Naive thymus-derived CD4-positive, alpha-beta T cell (primary cell): ENCODE measurements around the gene RBMS1. TPM values are rescaled to one million over a fixed set of nuclear protein-coding genes. Genes with fewer than 3 reads are reported as not detected.

Experiments used
- ATAC-seq: fragments of 150-1000 bp; cut with Tn5 transposase; 2 replicates; pipeline ENCODE4 v1.10.0; 2021; ENCODE audit warnings: mild to moderate bottlenecking, moderate library complexity
- CTCF ChIA-PET: fragments of 350-600 bp; sonication (Branson Sonifier 250); formaldehyde crosslinking; loops from one replicate; lab custom pipeline; 2021; ENCODE audit warnings: antibody characterized with exemption; lab: Charles Lee
- POLR2A ChIA-PET: fragments of 350-600 bp; sonication (Branson Sonifier 250); formaldehyde crosslinking; loops from one replicate; lab custom pipeline; 2021; ENCODE audit warnings: antibody characterized with exemption, inconsistent platforms; lab: Charles Lee
- DNase-seq, 9 donors: peaks; one replicate each; pipeline versions ENCODE4 v3.0.0 to v3.0.0-alpha.2; 2020 to 2022; ENCODE audit warnings: mixed read lengths in 1 of 9
- H3K27ac ChIP-seq: one replicate; pipeline ENCODE4 v1.7.0; 2013; ENCODE audit warnings: mild to moderate bottlenecking, low read depth, low read length, moderate library complexity
- H3K27me3 ChIP-seq, 2 donors: one replicate each; pipeline ENCODE4 v1.7.0; 2013; ENCODE audit warnings: low read length in 2 of 2, mild to moderate bottlenecking in 2 of 2, moderate library complexity in 2 of 2; ENCODE audit not compliant: control insufficient read depth in 2 of 2, insufficient read depth in 2 of 2
- H3K36me3 ChIP-seq, 3 experiments: 1 replicate in 2 of 3; 2 replicates in 1 of 3; pipeline ENCODE4 v1.7.0; 2013; ENCODE audit warnings: low read length in 3 of 3, mild to moderate bottlenecking in 3 of 3, moderate library complexity in 1 of 3; ENCODE audit not compliant: insufficient read depth in 3 of 3, control insufficient read depth in 2 of 3
- H3K4me1 ChIP-seq, 2 donors: one replicate each; pipeline ENCODE4 v1.7.0; 2013; ENCODE audit warnings: low read length in 2 of 2, mild to moderate bottlenecking in 2 of 2, moderate library complexity in 1 of 2; ENCODE audit not compliant: control insufficient read depth in 2 of 2, insufficient read depth in 2 of 2
- H3K4me3 ChIP-seq: 2 replicates; pipeline ENCODE4 v1.7.0; 2013; ENCODE audit warnings: mild to moderate bottlenecking, low read length
- H3K9me3 ChIP-seq, 3 experiments: 1 replicate in 2 of 3; 2 replicates in 1 of 3; pipeline ENCODE4 v1.7.0; 2013; ENCODE audit warnings: low read length in 3 of 3; ENCODE audit not compliant: control insufficient read depth in 2 of 3
- H3K27ac Mint-ChIP-seq, 9 donors: one replicate each; pipeline ENCODE4 v1.8.0; 2020 to 2022; ENCODE audit warnings: mixed read lengths in 9 of 9, mild to moderate bottlenecking in 8 of 9, moderate library complexity in 5 of 9, inconsistent platforms in 2 of 9
- H3K27me3 Mint-ChIP-seq, 5 donors: one replicate each; pipeline ENCODE4 v1.8.0; 2021 to 2022; ENCODE audit warnings: mixed read lengths in 5 of 5, mild to moderate bottlenecking in 1 of 5
- H3K36me3 Mint-ChIP-seq, 5 donors: one replicate each; pipeline ENCODE4 v1.8.0; 2020 to 2022; ENCODE audit warnings: mixed read lengths in 5 of 5, mild to moderate bottlenecking in 3 of 5, inconsistent platforms in 1 of 5
- H3K4me1 Mint-ChIP-seq, 7 donors: one replicate each; pipeline ENCODE4 v1.8.0; 2020 to 2022; ENCODE audit warnings: mixed read lengths in 7 of 7, mild to moderate bottlenecking in 3 of 7, inconsistent platforms in 1 of 7
- H3K4me3 Mint-ChIP-seq, 10 donors: one replicate each; pipeline ENCODE4 v1.8.0; 2020 to 2022; ENCODE audit warnings: mild to moderate bottlenecking in 10 of 10, mixed read lengths in 10 of 10, moderate library complexity in 6 of 10, inconsistent platforms in 2 of 10
- H3K9me3 Mint-ChIP-seq, 11 donors: one replicate each; pipeline ENCODE4 v1.8.0; 2020 to 2022; ENCODE audit warnings: mixed read lengths in 11 of 11, mild to moderate bottlenecking in 4 of 11, inconsistent platforms in 1 of 11, moderate library complexity in 1 of 11
- intact Hi-C, 2 donors: fragments of 100-400 bp; cut with micrococcal nuclease; formaldehyde crosslinking; loops; one replicate each; pipeline ENCODE4 v1.15.1; 2023
- polyA plus RNA-seq, 2 donors: library from polyadenylated mRNA; unstranded; fragments of 300-500 nt; fragmentation: Illumina TruSeq; gene quantifications; one replicate each; pipeline ENCODE4 v1.2.3, GENCODE V29; 2021
- total RNA-seq, 6 experiments: library from RNA in 5 of 6; stranded (reverse) in 5 of 6; gene quantifications; 1 replicate in 5 of 6; 2 replicates in 1 of 6; pipeline ENCODE4 v1.2.3 and lab custom pipeline; 2021 to 2026

Gene RBMS1
- total and polyA plus RNA-seq, 7 experiments from 2014 or later = 74.4 to 137 (median 119) TPM

- CTCF ChIA-PET = interaction anchor here (0.6 to 1.9 kb wide), 16 partner anchors 8 to 640 kb away, joined by 3 to 8 read pairs (median 3); no protein-coding TSS in a partner anchor
- H3K9me3 ChIP-seq = no peaks in the 10 kb centered on the region
- H3K27me3 Mint-ChIP-seq = no peaks in the 10 kb centered on the region
- peaks cover 8 to 43% (median 29%) of the 10 kb centered on the region in 5 donors for H3K36me3 Mint-ChIP-seq
- H3K27me3 ChIP-seq = no peaks in the 10 kb centered on the region
- intact Hi-C loops = loop anchor here (1.0 to 5.0 kb wide), 6 partner anchors 54 to 641 kb away; no protein-coding TSS in a partner anchor
- H3K27ac ChIP-seq = no peak overlapping the region
- peaks cover 0 to 5% of the 10 kb centered on the region in 2 donors for H3K4me1 ChIP-seq
- peak overlapping the region in 4 of 9 donors; percentile 51 to 81 (median 66) for H3K27ac Mint-ChIP-seq
- ATAC-seq (peak; percentile 72), DNase-seq (peak in 6 of 9 donors; percentile 14 to 45 (median 24))
- H3K4me3 Mint-ChIP-seq = peak overlapping the region in 1 of 10 donors; percentile 36
- H3K9me3 Mint-ChIP-seq = peaks cover 0 to 16% (median 2%) of the 10 kb centered on the region in 11 donors
- H3K36me3 ChIP-seq = peaks cover 0 to 9% (median 0%) of the 10 kb centered on the region in 3 experiments
- no peak overlapping the region for H3K4me3 ChIP-seq
- POLR2A ChIA-PET = interaction anchor here (0.6 to 1.5 kb wide), 2 partner anchors 54 to 126 kb away, joined by 3 read pairs; no protein-coding TSS in a partner anchor
- peaks cover 47 to 91% (median 83%) of the 10 kb centered on the region in 7 donors for H3K4me1 Mint-ChIP-seq
Observed at GRCh38 chr2:160353166-160353565, 140.4 kb downstream of the RBMS1 start.

GRCh38 chr2:160352500-160352899, 141.1 kb downstream of the RBMS1 start:
- Mint-ChIP-seq H3K4me3 (no peak overlapping the region), H3K36me3 (peaks cover 8 to 37% (median 22%) of the 10 kb centered on the region in 5 donors), H3K27ac (no peak overlapping the region), H3K27me3 (no peaks in the 10 kb centered on the region), H3K9me3 (peaks cover 0 to 14% (median 1%) of the 10 kb centered on the region in 11 donors), H3K4me1 (peaks cover 44 to 91% (median 83%) of the 10 kb centered on the region in 7 donors)
- H3K4me3 ChIP-seq = no peak overlapping the region
- DNase-seq (no peak), ATAC-seq (no peak)
- ChIA-PET POLR2A (no interaction called here), CTCF (interaction anchor here (0.5 to 1.9 kb wide), 12 partner anchors 12 to 641 kb away, joined by 3 to 8 read pairs (median 3); no protein-coding TSS in a partner anchor)
- intact Hi-C loops = loop anchor here in 1 of 2 donors (5.0 kb wide), 1 partner anchor 75 kb away; no protein-coding TSS in a partner anchor
- H3K9me3 ChIP-seq = no peaks in the 10 kb centered on the region
- no peak overlapping the region for H3K27ac ChIP-seq
- no peaks in the 10 kb centered on the region for H3K27me3 ChIP-seq
- H3K36me3 ChIP-seq = peaks cover 0 to 9% (median 0%) of the 10 kb centered on the region in 3 experiments
- H3K4me1 ChIP-seq = peaks cover 0 to 8% of the 10 kb centered on the region in 2 donors

- Histone ChIP-seq H3K36me3 (peaks cover 0 to 9% (median 0%) of the 10 kb centered on the region in 3 experiments), H3K27me3 (no peaks in the 10 kb centered on the region), H3K9me3 (no peaks in the 10 kb centered on the region), H3K4me3 (no peak overlapping the region), H3K27ac (no peak overlapping the region), H3K4me1 (peaks cover 0 to 13% of the 10 kb centered on the region in 2 donors)
- H3K9me3 Mint-ChIP-seq = peaks cover 0 to 9% (median 0%) of the 10 kb centered on the region in 11 donors
- intact Hi-C loops = loop anchor here in 1 of 2 donors (5.0 kb wide), 1 partner anchor 75 kb away; no protein-coding TSS in a partner anchor
- CTCF ChIA-PET = interaction anchor here (0.5 to 1.1 kb wide), 3 partner anchors 11 to 39 kb away, joined by 3 to 5 read pairs (median 3); no protein-coding TSS in a partner anchor
- H3K27ac Mint-ChIP-seq = peak overlapping the region in 1 of 9 donors; percentile 33
- ATAC-seq (peak; percentile 57), DNase-seq (no peak)
- POLR2A ChIA-PET = no interaction called here
- no peak overlapping the region for H3K4me3 Mint-ChIP-seq
- H3K27me3 Mint-ChIP-seq = no peaks in the 10 kb centered on the region
- peaks cover 47 to 91% (median 83%) of the 10 kb centered on the region in 7 donors for H3K4me1 Mint-ChIP-seq
- H3K36me3 Mint-ChIP-seq = peaks cover 8 to 31% (median 18%) of the 10 kb centered on the region in 5 donors
Observed at GRCh38 chr2:160351956-160352355, 141.7 kb downstream of the RBMS1 start.

GRCh38 chr2:160349306-160349705, 144.3 kb downstream of the RBMS1 start:
- peaks cover 0 to 3% (median 0%) of the 10 kb centered on the region in 3 experiments for H3K36me3 ChIP-seq
- no peaks in the 10 kb centered on the region for H3K9me3 ChIP-seq
- Mint-ChIP-seq H3K4me1 (peaks cover 44 to 91% (median 82%) of the 10 kb centered on the region in 7 donors), H3K27me3 (no peaks in the 10 kb centered on the region), H3K27ac (peak overlapping the region in 1 of 9 donors; percentile 11), H3K9me3 (peaks cover 0 to under 1% (median 0%) of the 10 kb centered on the region in 11 donors), H3K4me3 (no peak overlapping the region), H3K36me3 (peaks cover 5 to 18% (median 8%) of the 10 kb centered on the region in 5 donors)
- H3K4me3 ChIP-seq = no peak overlapping the region
- H3K27me3 ChIP-seq = no peaks in the 10 kb centered on the region
- no peak overlapping the region for H3K27ac ChIP-seq
- no peak for ATAC-seq
- POLR2A ChIA-PET = no interaction called here
- peaks cover 8 to 17% of the 10 kb centered on the region in 2 donors for H3K4me1 ChIP-seq
- intact Hi-C loops = no loop called here
- DNase-seq = no peak
- CTCF ChIA-PET = no interaction called here

- no peaks in the 10 kb centered on the region for H3K27me3 ChIP-seq
- Mint-ChIP-seq H3K27ac (peak overlapping the region in 2 of 9 donors; percentile 11 to 20), H3K27me3 (no peaks in the 10 kb centered on the region), H3K4me3 (peak overlapping the region in 3 of 10 donors; percentile 10 to 55 (median 12)), H3K4me1 (peaks cover 38 to 91% (median 84%) of the 10 kb centered on the region in 7 donors), H3K36me3 (peaks cover 5 to 22% (median 8%) of the 10 kb centered on the region in 5 donors), H3K9me3 (peaks cover 0 to 2% (median 0%) of the 10 kb centered on the region in 11 donors)
- H3K4me1 ChIP-seq = peaks cover 8 to 17% of the 10 kb centered on the region in 2 donors
- H3K9me3 ChIP-seq = no peaks in the 10 kb centered on the region
- no peak for ATAC-seq
- no peak overlapping the region for H3K27ac ChIP-seq
- CTCF ChIA-PET = no interaction called here
- H3K36me3 ChIP-seq = no peaks in the 10 kb centered on the region
- POLR2A ChIA-PET = no interaction called here
- H3K4me3 ChIP-seq = no peak overlapping the region
- DNase-seq = no peak
- intact Hi-C loops = loop anchor here in 1 of 2 donors (2.0 kb wide), 1 partner anchor 13 kb away; no protein-coding TSS in a partner anchor
Observed at GRCh38 chr2:160347269-160347863, 146.2 kb downstream of the RBMS1 start.

GRCh38 chr2:160345071-160345764, 148.4 kb downstream of the RBMS1 start:
- POLR2A ChIA-PET = interaction anchor here (0.7 kb wide), 1 partner anchor 19 kb away, joined by 3 read pairs; no protein-coding TSS in a partner anchor

More at GRCh38 chr2:160345071-160345764, 148.4 kb downstream of the RBMS1 start:
- DNase-seq (no peak), ATAC-seq (peak; percentile 22)
- Histone ChIP-seq H3K4me1 (peaks cover 8 to 17% of the 10 kb centered on the region in 2 donors), H3K27me3 (no peaks in the 10 kb centered on the region), H3K36me3 (no peaks in the 10 kb centered on the region), H3K9me3 (no peaks in the 10 kb centered on the region), H3K27ac (no peak overlapping the region), H3K4me3 (no peak overlapping the region)
- intact Hi-C loops = no loop called here
- peak overlapping the region; percentile 3 to 89 (median 25) for H3K27ac Mint-ChIP-seq
- H3K27me3 Mint-ChIP-seq = no peaks in the 10 kb centered on the region
- H3K4me1 Mint-ChIP-seq = peaks cover 35 to 95% (median 93%) of the 10 kb centered on the region in 7 donors
- CTCF ChIA-PET = interaction anchor here (1.1 kb wide), 1 partner anchor 9 kb away, joined by 5 read pairs; no protein-coding TSS in a partner anchor
- peaks cover 0 to 2% (median 0%) of the 10 kb centered on the region in 11 donors for H3K9me3 Mint-ChIP-seq
- H3K36me3 Mint-ChIP-seq = peaks cover 5 to 15% (median 8%) of the 10 kb centered on the region in 5 donors
- peak overlapping the region in 9 of 10 donors; percentile 8 to 84 (median 45) for H3K4me3 Mint-ChIP-seq
